ENCODE data around the gene SPRR5. TPM values are rescaled to one million over a fixed set of nuclear protein-coding genes. Genes with fewer than 3 reads are reported as not detected.

The SPRR5 gene
- total RNA-seq, 1 donor from 2014 or later, result not detected

GRCh38 chr1:152957561-152957960 is 10.6 kb downstream of the SPRR5 start:
- Histone ChIP-seq H3K4me3 (ENCODE audit: insufficient read depth, low read depth, low read length) (no peak overlapping the region), H3K4me2 (ENCODE audit: low read length) (no peak overlapping the region), H3K9ac (ENCODE audit: low read length) (no peak overlapping the region), H3K27ac (ENCODE audit: low read depth, low read length) (no peak overlapping the region), H3K9me3 (ENCODE audit: insufficient read depth, low read depth, low read length) (no peaks in the 10 kb centered on the region), H3K27me3 (ENCODE audit: insufficient read depth, low read length) (no peaks in the 10 kb centered on the region), H2AFZ (ENCODE audit: low read depth, low read length) (no peak overlapping the region), H3K36me3 (ENCODE audit: insufficient read depth, low read length) (no peaks in the 10 kb centered on the region), H3K79me2 (ENCODE audit: insufficient read depth, low read length) (no peaks in the 10 kb centered on the region), H4K20me1 (ENCODE audit: insufficient read depth, low read length) (no peaks in the 10 kb centered on the region), H3K4me1 (ENCODE audit: insufficient read depth, low read length) (no peaks in the 10 kb centered on the region)
- Mint-ChIP-seq H3K36me3 (ENCODE audit: low read depth, unreplicated experiment) (no peaks in the 10 kb centered on the region), H3K4me1 (ENCODE audit: low read depth, unreplicated experiment) (peaks cover 8% of the 10 kb centered on the region), H3K27me3 (ENCODE audit: low read depth, unreplicated experiment) (peaks cover 25% of the 10 kb centered on the region), H3K9me3 (ENCODE audit: unreplicated experiment) (no peaks in the 10 kb centered on the region), H3K4me3 (ENCODE audit: unreplicated experiment) (no peak overlapping the region), H3K27ac (ENCODE audit: unreplicated experiment) (no peak overlapping the region)
- DNase-seq (ENCODE audit: low read depth) (no peak), FAIRE-seq (no peak)
- TF ChIP-seq, protein P1, sequence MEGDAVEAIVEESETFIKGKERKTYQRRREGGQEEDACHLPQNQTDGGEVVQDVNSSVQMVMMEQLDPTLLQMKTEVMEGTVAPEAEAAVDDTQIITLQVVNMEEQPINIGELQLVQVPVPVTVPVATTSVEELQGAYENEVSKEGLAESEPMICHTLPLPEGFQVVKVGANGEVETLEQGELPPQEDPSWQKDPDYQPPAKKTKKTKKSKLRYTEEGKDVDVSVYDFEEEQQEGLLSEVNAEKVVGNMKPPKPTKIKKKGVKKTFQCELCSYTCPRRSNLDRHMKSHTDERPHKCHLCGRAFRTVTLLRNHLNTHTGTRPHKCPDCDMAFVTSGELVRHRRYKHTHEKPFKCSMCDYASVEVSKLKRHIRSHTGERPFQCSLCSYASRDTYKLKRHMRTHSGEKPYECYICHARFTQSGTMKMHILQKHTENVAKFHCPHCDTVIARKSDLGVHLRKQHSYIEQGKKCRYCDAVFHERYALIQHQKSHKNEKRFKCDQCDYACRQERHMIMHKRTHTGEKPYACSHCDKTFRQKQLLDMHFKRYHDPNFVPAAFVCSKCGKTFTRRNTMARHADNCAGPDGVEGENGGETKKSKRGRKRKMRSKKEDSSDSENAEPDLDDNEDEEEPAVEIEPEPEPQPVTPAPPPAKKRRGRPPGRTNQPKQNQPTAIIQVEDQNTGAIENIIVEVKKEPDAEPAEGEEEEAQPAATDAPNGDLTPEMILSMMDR (IDR thresholded peaks at IDR 0.05; ENCODE audit: insufficient read depth, low read depth, low read length), result no peak
- no peak for TF ChIP-seq EZH2 (IDR thresholded peaks at IDR 0.05; ENCODE audit: insufficient read depth, low read length)

DNA sequence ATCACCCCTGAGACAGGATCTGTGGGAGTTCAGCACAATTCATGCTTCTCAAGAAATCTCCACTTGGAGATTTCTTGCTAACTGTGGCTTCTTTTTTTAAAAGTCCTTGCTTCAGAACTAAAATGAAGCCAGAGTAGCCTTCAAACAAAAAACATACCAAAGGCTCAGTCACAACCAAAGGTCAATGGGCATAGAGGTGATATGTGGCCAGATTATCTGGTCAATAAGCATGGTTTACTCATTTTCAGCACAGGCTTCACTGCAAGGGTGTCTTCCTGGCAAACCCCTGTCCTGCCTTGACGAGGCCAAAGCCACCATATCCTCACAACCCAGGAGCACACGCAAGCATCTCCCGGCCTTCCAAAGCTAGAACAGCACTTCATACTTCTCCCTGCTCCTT is 12.3 kb downstream of the SPRR5 start:
- H3K9ac ChIP-seq (ENCODE audit: low read length), result no peak overlapping the region
- DNase-seq (ENCODE audit: low read depth) (no peak), FAIRE-seq (no peak)
- no peak overlapping the region for H3K27ac ChIP-seq (ENCODE audit: low read depth, low read length)
- Mint-ChIP-seq H3K4me1 (ENCODE audit: low read depth, unreplicated experiment) (peaks cover 7% of the 10 kb centered on the region), H3K27me3 (ENCODE audit: low read depth, unreplicated experiment) (peaks cover 15% of the 10 kb centered on the region), H3K4me3 (ENCODE audit: unreplicated experiment) (no peak overlapping the region), H3K9me3 (ENCODE audit: unreplicated experiment) (no peaks in the 10 kb centered on the region), H3K36me3 (ENCODE audit: low read depth, unreplicated experiment) (no peaks in the 10 kb centered on the region), H3K27ac (ENCODE audit: unreplicated experiment) (no peak overlapping the region)
- H4K20me1 ChIP-seq (ENCODE audit: insufficient read depth, low read length), result no peaks in the 10 kb centered on the region
- no peak for TF ChIP-seq EZH2 (IDR thresholded peaks at IDR 0.05; ENCODE audit: insufficient read depth, low read length)
- TF ChIP-seq, protein P1 (IDR thresholded peaks at IDR 0.05; ENCODE audit: insufficient read depth, low read depth, low read length), result no peak
- no peaks in the 10 kb centered on the region for H3K9me3 ChIP-seq (ENCODE audit: insufficient read depth, low read depth, low read length)
- no peaks in the 10 kb centered on the region for H3K4me1 ChIP-seq (ENCODE audit: insufficient read depth, low read length)
- H3K4me2 ChIP-seq (ENCODE audit: low read length), result no peak overlapping the region
- no peak overlapping the region for H3K4me3 ChIP-seq (ENCODE audit: insufficient read depth, low read depth, low read length)
- no peak overlapping the region for H2AFZ ChIP-seq (ENCODE audit: low read depth, low read length)
- H3K79me2 ChIP-seq (ENCODE audit: insufficient read depth, low read length), result no peaks in the 10 kb centered on the region
- H3K36me3 ChIP-seq (ENCODE audit: insufficient read depth, low read length), result no peaks in the 10 kb centered on the region
- no peaks in the 10 kb centered on the region for H3K27me3 ChIP-seq (ENCODE audit: insufficient read depth, low read length)

GRCh38 chr1:152959801-152960451 is 12.9 kb downstream of the SPRR5 start:
- no peaks in the 10 kb centered on the region for H3K36me3 Mint-ChIP-seq (ENCODE audit: low read depth, unreplicated experiment)
- Histone ChIP-seq H3K9ac (ENCODE audit: low read length) (no peak overlapping the region), H3K9me3 (ENCODE audit: insufficient read depth, low read depth, low read length) (no peaks in the 10 kb centered on the region), H2AFZ (ENCODE audit: low read depth, low read length) (no peak overlapping the region), H3K4me1 (ENCODE audit: insufficient read depth, low read length) (no peaks in the 10 kb centered on the region), H3K4me2 (ENCODE audit: low read length) (no peak overlapping the region), H4K20me1 (ENCODE audit: insufficient read depth, low read length) (no peaks in the 10 kb centered on the region), H3K4me3 (ENCODE audit: insufficient read depth, low read depth, low read length) (no peak overlapping the region), H3K27me3 (ENCODE audit: insufficient read depth, low read length) (no peaks in the 10 kb centered on the region), H3K27ac (ENCODE audit: low read depth, low read length) (no peak overlapping the region), H3K36me3 (ENCODE audit: insufficient read depth, low read length) (no peaks in the 10 kb centered on the region), H3K79me2 (ENCODE audit: insufficient read depth, low read length) (no peaks in the 10 kb centered on the region)
- no peak for DNase-seq (ENCODE audit: low read depth)
- no peak overlapping the region for H3K27ac Mint-ChIP-seq (ENCODE audit: unreplicated experiment)
- no peaks in the 10 kb centered on the region for H3K9me3 Mint-ChIP-seq (ENCODE audit: unreplicated experiment)
- H3K4me3 Mint-ChIP-seq (ENCODE audit: unreplicated experiment), result no peak overlapping the region
- TF ChIP-seq, protein P1 (IDR thresholded peaks at IDR 0.05; ENCODE audit: insufficient read depth, low read depth, low read length), result no peak
- no peak for TF ChIP-seq EZH2 (IDR thresholded peaks at IDR 0.05; ENCODE audit: insufficient read depth, low read length)
- peaks cover 18% of the 10 kb centered on the region for H3K27me3 Mint-ChIP-seq (ENCODE audit: low read depth, unreplicated experiment)
- no peak for FAIRE-seq
- H3K4me1 Mint-ChIP-seq (ENCODE audit: low read depth, unreplicated experiment), result peaks cover 2% of the 10 kb centered on the region
